AG08395 (cell line): ENCODE results near the gene GATAD2B.
"Not testable (repeated sequence)": the region's sequence is repeated elsewhere in the genome, so short reads cannot be mapped to it uniquely, and the experiment has no call there.

Source experiments
- DNase-seq: peaks from one replicate; pipeline ENCODE4 v3.0.0; 2012; ENCODE audit warnings: mixed read lengths, low spot score

The GATAD2B gene

GRCh38 chr1:153795934-153796785, 126.6 kb downstream of the GATAD2B start:
- no peak for DNase-seq

- DNase-seq: no peak
Measured at GRCh38 chr1:153795330-153795837, 127.4 kb downstream of the GATAD2B start.

GRCh38 chr1:153794624-153795329, 128.0 kb downstream of the GATAD2B start:
- no peak for DNase-seq

DNA sequence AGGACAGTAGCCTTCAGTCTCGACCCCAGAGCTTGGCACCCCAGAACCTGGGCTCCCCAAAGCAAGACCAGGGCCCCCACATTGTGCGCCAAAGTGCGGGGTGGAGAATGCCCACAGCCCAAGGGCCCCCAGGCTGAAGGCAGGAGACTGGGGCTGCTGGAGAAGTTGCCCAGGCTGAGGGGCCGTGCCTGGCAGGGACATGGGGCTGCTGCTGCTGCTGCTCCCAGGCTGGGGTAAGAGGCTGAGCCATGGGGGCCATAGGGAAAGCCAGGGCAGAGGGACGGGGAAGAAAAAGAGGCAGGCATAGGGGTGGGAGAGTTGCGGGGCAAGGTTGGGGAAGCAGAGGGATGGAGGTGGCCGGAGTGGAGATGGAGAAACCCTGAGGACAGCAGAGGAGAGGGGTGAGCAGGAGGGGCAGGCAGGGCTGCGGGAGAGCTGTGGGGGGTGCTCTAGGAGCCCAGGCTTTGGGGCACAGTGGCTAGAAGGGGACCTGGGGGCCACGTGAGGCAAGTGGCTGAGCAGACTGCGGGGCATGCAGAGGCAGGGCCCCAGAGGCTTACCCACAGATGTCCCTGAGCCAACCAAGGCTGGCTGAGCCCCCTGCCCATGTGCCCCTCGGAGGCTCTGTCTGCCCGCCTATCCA, 128.7 kb downstream of the GATAD2B start:
- no peak for DNase-seq

GRCh38 chr1:153793261-153793972, 129.4 kb downstream of the GATAD2B start:
- DNase-seq: no peak

GRCh38 chr1:153792631-153793041, 130.1 kb downstream of the GATAD2B start:
- no peak for DNase-seq

DNA sequence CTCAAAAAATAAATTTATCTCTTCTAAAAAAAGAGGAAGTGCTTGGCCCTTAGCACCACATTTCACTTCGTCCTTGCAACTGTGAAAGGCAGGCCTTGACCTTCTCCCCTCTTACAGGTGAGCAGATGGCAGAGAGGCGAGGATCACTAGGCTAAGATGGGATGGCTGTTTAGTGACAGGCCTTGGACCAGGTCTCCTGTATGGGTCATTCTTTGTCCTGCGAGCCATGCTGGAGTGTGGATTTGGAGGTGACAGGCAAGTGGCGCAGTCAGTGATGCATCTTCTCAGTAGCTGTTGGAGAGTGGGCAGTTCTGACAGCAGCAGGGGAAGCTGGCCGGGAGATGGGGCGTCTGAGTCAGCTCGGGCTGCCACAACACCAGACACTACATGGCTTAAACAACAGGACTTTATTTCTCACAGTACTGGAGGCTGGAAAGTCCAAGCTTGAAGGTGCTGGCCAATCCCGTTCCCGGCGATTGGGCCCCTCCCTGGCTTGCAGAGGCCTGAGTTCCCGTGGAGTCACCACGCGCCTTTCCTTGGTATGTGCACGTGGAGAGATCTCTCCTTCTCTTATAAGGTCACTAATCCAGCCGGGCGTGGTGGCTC, 131.0 kb downstream of the GATAD2B start:
- DNase-seq: peak; percentile 24

- peak; percentile 87 for DNase-seq
Measured at GRCh38 chr1:153790966-153791647, 131.7 kb downstream of the GATAD2B start.

DNA sequence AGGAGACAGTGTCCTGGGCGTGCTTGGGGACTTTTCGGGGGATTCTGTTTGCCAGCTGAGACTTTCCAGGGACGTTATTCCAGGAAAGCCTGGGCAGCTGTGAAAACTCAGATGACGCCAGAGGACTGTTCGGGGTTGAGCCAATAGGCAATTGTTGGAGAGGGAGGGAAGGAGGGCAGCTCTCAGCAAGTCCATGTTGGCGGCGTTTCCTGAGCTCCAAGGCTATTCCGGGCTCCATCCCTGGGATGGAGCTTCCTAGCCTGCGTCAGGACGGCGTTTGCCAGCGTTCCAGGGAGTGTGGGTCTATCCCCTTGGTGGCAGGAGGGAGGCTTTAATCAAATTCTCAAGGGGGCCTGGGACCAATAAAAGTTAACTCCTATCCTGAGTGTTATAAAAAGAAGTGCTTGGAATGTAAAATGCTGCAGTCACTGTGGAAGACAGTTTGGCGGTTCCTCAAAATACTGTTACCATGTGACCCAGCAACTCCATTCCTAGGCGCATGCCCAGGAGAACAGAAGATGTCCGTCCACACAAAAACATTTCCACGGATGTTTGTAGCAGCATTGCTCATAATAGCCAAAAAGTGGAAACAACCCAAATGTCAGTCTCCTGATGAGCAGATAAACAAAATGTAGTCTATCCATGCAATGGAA, 132.3 kb downstream of the GATAD2B start:
- DNase-seq: peak; percentile 83

- no peak for DNase-seq
Measured at GRCh38 chr1:153789478-153790034, 133.2 kb downstream of the GATAD2B start.

DNA sequence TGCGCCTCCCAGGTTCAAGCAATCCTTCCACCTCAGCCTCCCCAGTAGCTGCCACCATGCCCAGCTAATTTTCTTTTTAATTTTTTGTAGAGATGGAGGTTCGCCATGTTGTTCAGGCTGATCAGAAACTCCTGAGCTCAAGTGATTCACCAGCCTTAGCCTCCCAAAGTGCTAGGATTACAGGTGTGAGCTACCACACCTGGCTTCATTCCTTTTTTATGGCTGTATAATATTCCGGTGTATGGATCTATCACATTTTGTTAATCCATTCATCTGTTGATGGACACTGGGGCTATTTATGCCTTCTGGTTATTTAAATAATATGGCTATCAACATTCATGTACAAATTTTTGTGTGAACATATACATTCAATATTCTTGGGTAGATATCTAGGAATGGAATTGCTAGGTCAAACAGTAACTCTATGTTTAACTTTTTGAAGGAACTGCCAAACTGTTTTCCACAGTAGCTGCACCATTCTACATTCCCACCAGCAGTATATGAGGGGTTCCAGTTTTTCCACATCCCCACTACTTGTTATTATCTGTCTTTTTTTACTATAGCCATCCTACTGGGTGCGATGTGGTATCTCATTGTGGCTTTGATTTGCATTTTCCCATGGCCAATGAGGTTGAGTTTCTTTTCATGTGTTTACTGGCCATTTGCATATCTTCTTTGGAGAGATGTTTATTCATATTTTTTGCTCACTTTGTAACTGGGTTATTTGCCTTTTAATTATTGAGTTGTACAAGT, 136.6 kb downstream of the GATAD2B start:
- no peak for DNase-seq

GRCh38 chr1:153783233-153784190, 139.3 kb downstream of the GATAD2B start:
- DNase-seq: peak; percentile 99

GRCh38 chr1:153782648-153783047, 140.1 kb downstream of the GATAD2B start:
- DNase-seq: not testable (repeated sequence)

- no peak for DNase-seq
Measured at GRCh38 chr1:153780551-153780950, 142.2 kb downstream of the GATAD2B start.

DNA sequence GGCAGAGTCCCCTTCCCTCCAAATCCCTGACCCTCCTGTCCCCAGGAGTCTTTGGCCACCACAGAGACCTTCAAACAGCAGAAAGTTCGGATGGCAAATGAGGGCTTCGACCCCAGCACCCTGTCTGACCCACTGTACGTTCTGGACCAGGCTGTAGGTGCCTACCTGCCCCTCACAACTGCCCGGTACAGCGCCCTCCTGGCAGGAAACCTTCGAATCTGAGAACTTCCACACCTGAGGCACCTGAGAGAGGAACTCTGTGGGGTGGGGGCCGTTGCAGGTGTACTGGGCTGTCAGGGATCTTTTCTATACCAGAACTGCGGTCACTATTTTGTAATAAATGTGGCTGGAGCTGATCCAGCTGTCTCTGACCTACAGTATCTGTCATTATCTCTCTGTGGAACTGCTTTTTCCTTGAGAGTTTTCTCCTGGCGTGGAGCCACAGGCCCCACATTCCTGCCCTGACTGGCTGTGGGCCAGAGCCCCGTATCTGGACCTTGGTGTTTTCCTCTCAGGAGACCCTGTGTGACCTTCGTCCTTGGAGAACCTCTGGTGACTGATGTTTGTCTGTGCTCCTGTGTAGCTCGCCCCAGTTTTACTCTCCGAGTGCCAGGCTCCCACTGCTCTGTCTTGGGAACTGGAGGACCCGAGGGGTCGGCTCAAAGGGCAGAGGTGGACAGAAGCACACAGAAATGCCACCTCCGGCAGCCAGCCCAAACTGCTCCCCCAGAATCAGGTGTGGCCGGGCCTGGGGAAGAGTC, 142.8 kb downstream of the GATAD2B start:
- DNase-seq: no peak

DNA sequence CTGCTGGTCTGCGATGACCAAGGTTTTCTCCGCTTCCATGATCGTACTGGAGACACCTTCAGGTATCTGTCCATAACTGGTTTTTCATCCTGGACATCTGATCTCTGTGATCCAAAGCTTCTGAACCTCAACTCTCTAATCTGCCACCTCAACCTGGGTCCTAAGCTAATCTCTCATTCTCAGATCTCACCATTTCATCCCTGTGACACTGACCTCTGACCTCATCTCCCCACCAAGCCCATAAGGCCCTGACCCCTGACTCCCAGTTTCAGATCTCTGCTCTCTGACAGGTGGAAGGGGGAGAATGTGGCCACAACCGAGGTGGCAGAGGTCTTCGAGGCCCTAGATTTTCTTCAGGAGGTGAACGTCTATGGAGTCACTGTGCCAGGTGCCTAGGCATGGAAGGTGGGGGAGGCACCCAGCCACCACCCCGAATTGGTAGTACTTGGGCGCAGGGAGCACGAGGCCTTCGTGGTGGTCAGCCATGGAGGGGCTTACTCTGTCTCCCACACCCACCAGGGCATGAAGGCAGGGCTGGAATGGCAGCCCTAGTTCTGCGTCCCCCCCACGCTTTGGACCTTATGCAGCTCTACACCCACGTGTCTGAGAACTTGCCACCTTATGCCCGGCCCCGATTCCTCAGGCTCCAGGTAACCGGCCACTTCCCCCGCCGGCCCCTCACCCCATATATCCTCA, 143.8 kb downstream of the GATAD2B start:
- no peak for DNase-seq
